OCI-LY3 (cell line): ENCODE results near the gene TACR3.

Experiments used
- H2AFZ ChIP-seq: fragments of 200-600, 300-600 bp; shearing (Covaris generic); 2 replicates; pipeline ENCODE4 v1.6.0; 2014; ENCODE audit warnings: antibody characterized with exemption, low read depth, low read length
- H3K27ac ChIP-seq: fragments of 200-600, 300-600 bp; sonication (generic); 2 replicates; pipeline ENCODE4 v1.5.1; 2014; ENCODE audit warnings: mild to moderate bottlenecking, low read length, moderate library complexity, mixed read lengths
- H3K27me3 ChIP-seq: fragments of 200-600, 300-600 bp; sonication (generic); 2 replicates; pipeline ENCODE4 v1.6.1; 2014; ENCODE audit warnings: low read depth, low read length, mixed read lengths
- H3K36me3 ChIP-seq: fragments of 200-600, 300-600 bp; sonication (generic); replicated peaks from 2 replicates; pipeline ENCODE3; 2014; ENCODE audit warnings: low read depth, low read length, mixed read lengths
- H3K4me1 ChIP-seq: fragments of 300-600, 200-600 bp; sonication (generic); 2 replicates; pipeline ENCODE4 v1.6.1; 2014; ENCODE audit warnings: low read length, mixed read lengths
- H3K4me2 ChIP-seq: fragments of 200-600, 300-600 bp; sonication (generic); 2 replicates; pipeline ENCODE4 v1.6.1; 2014; ENCODE audit warnings: low read length, mixed read lengths
- H3K4me3 ChIP-seq: fragments of 300-600, 200-600 bp; sonication (generic); 2 replicates; pipeline ENCODE4 v1.5.1; 2014; ENCODE audit warnings: antibody characterized with exemption, mild to moderate bottlenecking, low read length, moderate library complexity
- H3K79me2 ChIP-seq: fragments of 300-600, 200-600 bp; shearing (Covaris generic); 2 replicates; pipeline ENCODE4 v1.6.1; 2014; ENCODE audit warnings: mild to moderate bottlenecking, low read length, mixed read lengths
- H3K9ac ChIP-seq: fragments of 300-600, 200-600 bp; shearing (Covaris generic); 2 replicates; pipeline ENCODE4 v1.6.0; 2014; ENCODE audit warnings: mild to moderate bottlenecking, low read length, moderate library complexity
- H3K9me3 ChIP-seq: fragments of 200-600, 300-600 bp; shearing (Covaris generic); 2 replicates; pipeline ENCODE4 v1.6.1; 2014; ENCODE audit warnings: low read length, mixed read lengths; ENCODE audit not compliant: insufficient read depth
- H4K20me1 ChIP-seq: fragments of 200-600, 300-600 bp; sonication (generic); 2 replicates; pipeline ENCODE4 v1.6.1; 2016; ENCODE audit warnings: low read length, mixed read lengths; ENCODE audit not compliant: insufficient read depth
- CTCF ChIP-seq: fragments of 200-600, 300-600 bp; sonication (generic); IDR thresholded peaks from 2 replicates; pipeline ENCODE4 v1.5.1; 2014; ENCODE audit warnings: antibody characterized with exemption, low read length, low read depth
- EZH2phosphoT487 ChIP-seq: fragments of 200-600 bp; shearing (Covaris generic); IDR thresholded peaks from 2 replicates; pipeline ENCODE4 v1.6.1; 2018; ENCODE audit warnings: antibody characterized with exemption, mixed run types, low read depth

TACR3 gene

GRCh38 chr4:103664436-103665075, 55.2 kb downstream of the TACR3 start:
- Histone ChIP-seq H3K27me3 (no peaks in the 10 kb centered on the region), H3K9me3 (no peaks in the 10 kb centered on the region), H3K36me3 (no peaks in the 10 kb centered on the region), H3K27ac (no peak overlapping the region), H2AFZ (peak overlapping the region; percentile 11; the same call in 1 of the 2 replicates), H3K79me2 (no peaks in the 10 kb centered on the region), H3K4me2 (no peak overlapping the region), H3K9ac (no peak overlapping the region), H3K4me3 (no peak overlapping the region), H3K4me1 (no peaks in the 10 kb centered on the region), H4K20me1 (no peaks in the 10 kb centered on the region)
- TF ChIP-seq CTCF (no peak), EZH2phosphoT487 (no peak)

DNA sequence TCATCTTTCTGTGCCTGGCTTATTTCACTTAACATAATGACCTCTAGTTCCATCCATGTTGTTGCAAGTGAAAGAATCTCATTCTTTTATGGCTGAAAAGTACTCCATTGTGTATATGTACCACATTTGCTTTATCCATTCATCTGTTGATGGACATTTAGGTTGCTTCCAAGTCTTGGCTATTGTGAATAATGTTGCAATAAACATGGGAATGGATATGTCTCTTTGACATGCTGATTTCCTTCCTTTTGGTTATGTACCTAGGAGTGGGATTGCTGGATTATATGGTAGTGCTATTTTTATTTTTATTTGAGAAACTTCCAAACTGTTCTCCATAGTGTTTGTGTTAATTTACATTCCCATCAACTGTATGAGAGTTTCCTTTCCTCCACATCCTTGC, 71.2 kb downstream of the TACR3 start:
- H3K9me3 ChIP-seq = no peaks in the 10 kb centered on the region
- H4K20me1 ChIP-seq = no peaks in the 10 kb centered on the region
- H3K9ac ChIP-seq = no peak overlapping the region
- no peaks in the 10 kb centered on the region for H3K36me3 ChIP-seq
- no peak overlapping the region for H3K27ac ChIP-seq
- no peak overlapping the region for H2AFZ ChIP-seq
- no peaks in the 10 kb centered on the region for H3K4me1 ChIP-seq
- no peak overlapping the region for H3K4me3 ChIP-seq
- no peaks in the 10 kb centered on the region for H3K79me2 ChIP-seq
- no peaks in the 10 kb centered on the region for H3K27me3 ChIP-seq
- no peak for TF ChIP-seq CTCF
- no peak for TF ChIP-seq EZH2phosphoT487
- no peak overlapping the region for H3K4me2 ChIP-seq

GRCh38 chr4:103645991-103646390, 73.8 kb downstream of the TACR3 start:
- Histone ChIP-seq H3K4me3 (no peak overlapping the region), H3K9me3 (no peaks in the 10 kb centered on the region), H3K4me1 (no peaks in the 10 kb centered on the region), H4K20me1 (no peaks in the 10 kb centered on the region), H3K27me3 (no peaks in the 10 kb centered on the region), H3K79me2 (no peaks in the 10 kb centered on the region), H3K36me3 (no peaks in the 10 kb centered on the region), H3K4me2 (no peak overlapping the region), H3K9ac (no peak overlapping the region), H2AFZ (no peak overlapping the region), H3K27ac (no peak overlapping the region)
- TF ChIP-seq EZH2phosphoT487 = no peak
- no peak for TF ChIP-seq CTCF

DNA sequence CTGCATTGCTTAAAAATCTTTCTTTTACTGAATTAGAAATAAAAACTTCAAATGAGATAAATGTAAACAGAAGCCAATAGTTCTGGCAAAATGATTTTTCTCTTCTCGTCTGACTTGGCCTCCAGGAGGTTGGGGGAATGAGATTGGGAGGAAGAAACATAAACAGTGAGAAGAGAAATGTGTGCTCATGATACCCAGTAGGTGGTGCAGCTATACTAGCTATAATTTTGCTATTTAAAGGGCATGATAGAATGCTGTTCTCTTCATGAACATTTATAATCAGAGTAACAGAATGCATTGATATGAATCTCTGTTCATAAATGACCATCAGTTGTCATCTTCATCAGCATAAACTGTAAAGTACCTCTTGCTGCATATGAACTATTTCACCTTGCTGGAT, 85.5 kb downstream of the TACR3 start:
- Histone ChIP-seq H3K4me1 (no peaks in the 10 kb centered on the region), H3K4me2 (no peak overlapping the region), H3K4me3 (no peak overlapping the region), H3K27me3 (no peaks in the 10 kb centered on the region), H3K27ac (no peak overlapping the region), H3K79me2 (no peaks in the 10 kb centered on the region), H3K9me3 (no peaks in the 10 kb centered on the region), H3K36me3 (no peaks in the 10 kb centered on the region), H2AFZ (no peak overlapping the region), H4K20me1 (no peaks in the 10 kb centered on the region), H3K9ac (no peak overlapping the region)
- TF ChIP-seq CTCF = peak; percentile 50
- no peak for TF ChIP-seq EZH2phosphoT487
